HG03469 (cell line): ENCODE results near the gene DNAJC4.

Experiments used
- ATAC-seq: cut with Tn5 transposase; IDR thresholded peaks from one replicate; pipeline ENCODE4 v1.9.1; 2021; ENCODE audit warnings: mild to moderate bottlenecking, moderate library complexity, moderate number of reproducible peaks; ENCODE audit not compliant: unreplicated experiment

DNAJC4 gene

DNA sequence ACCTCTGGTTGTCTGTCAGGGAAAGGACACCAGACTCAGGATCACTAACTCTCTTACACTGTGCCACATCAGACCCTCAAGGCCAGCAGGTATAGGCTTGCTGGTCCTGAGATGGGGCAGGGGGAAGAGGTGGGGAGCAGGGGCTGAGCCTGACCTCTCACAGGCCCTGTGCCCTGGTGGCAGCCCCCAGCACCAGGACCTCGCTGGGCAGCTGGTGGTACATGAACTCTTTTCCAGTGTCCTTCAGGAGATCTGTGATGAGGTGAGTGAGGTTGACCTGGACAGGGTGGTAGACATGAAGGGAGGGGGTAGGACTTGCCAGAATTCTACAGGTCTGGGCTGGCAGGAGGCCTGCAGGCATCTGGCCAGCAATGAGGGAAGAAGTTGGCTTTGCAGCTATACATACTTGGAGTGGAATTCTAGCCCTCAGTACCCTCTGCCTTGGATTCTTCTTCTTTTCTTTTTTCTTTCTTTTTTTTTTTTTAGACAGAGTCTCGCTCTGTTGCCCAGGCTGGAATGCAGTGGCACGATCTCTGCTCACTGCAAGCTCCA is 2.9 kb upstream of the DNAJC4 start:
- no peak for ATAC-seq

DNA sequence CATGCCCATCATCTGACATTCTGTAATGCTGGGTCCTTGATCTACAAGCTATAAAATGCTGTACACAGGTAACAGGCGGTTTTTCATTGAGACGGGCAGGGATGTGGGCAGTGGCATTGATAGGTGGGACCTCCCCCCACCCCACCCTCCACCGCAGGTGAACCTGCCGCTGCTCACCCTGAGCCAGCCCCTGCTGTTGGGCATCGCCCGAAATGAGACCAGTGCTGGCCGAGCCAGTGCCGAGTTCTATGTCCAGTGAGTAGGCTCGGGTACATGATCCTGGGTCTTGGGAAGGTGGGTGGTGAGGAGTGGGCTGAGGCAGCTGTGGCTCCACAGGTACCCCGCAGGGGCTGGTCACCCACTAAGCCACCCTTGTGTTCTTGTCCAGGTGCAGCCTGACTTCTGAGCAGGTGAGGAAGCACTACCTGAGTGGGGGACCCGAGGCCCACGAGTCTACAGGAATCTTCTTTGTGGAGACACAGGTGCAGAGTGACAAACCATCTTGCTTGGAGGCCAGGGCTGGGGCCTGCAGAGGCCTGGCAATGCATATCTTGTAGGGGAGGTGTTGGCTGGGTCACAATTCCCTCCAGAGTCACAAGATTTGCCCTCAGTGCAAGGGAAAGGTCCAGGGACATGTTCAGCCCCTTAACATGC is 1.1 kb upstream of the DNAJC4 start:
- ATAC-seq = no peak

DNA sequence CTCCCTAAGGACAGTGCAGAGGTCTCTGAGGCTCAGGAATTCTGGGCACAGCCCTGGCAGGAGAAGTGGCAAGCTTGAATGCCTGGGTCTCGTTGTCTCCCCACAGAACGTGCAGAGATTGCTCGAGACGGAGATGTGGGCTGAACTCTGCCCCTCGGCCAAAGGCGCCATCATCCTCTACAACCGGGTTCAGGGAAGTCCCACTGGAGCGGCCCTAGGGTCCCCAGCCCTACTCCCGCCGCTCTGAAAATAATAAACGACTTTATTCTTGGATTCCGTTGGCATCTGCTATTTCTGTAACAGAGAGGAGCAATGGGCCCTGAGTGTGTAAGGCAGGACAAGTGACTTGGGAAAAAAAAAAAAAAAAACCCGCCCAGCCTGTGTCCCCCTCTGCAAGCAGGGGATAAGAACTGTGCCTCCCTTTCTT is 591 bp upstream of the DNAJC4 start:
- ATAC-seq = no peak

DNA sequence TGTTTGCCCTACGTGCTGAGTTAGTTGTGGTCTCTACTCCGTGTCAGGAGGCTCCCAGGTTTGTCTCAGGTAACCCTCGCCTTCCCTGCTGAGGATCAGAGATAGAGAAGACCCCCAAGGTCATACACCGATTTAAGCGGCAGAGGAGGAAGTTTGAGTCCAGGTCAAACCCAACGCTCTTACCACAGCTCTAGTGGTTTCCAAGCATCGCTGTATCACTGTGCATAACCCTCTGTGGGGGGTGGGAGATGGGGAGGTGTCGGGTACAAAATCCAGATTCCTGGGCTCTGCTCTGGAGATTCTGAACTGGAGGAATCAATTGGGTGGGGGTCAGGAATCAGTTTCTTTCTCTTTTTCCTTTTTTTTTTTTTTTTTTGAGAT is 627 bp downstream of the DNAJC4 start:
- no peak for ATAC-seq

DNA sequence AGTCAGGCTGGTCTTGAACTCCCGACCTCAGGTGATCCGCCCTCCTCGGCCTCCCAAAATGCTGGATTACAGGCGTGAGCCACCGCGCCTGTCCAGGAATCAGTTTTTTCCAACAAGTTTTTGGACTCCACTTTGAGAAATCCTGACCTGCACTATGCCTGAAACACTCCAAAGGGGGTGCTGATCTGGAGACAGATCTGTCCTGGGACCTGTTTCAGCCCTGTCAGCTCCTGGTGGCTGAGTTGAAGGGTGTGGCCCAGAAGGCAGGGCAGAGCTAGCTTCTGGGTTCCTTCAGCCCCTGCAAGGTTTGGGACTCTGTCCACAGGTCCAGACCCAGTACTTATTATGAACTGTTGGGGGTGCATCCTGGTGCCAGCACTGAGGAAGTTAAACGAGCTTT is 1.2 kb downstream of the DNAJC4 start:
- ATAC-seq = no peak

DNA sequence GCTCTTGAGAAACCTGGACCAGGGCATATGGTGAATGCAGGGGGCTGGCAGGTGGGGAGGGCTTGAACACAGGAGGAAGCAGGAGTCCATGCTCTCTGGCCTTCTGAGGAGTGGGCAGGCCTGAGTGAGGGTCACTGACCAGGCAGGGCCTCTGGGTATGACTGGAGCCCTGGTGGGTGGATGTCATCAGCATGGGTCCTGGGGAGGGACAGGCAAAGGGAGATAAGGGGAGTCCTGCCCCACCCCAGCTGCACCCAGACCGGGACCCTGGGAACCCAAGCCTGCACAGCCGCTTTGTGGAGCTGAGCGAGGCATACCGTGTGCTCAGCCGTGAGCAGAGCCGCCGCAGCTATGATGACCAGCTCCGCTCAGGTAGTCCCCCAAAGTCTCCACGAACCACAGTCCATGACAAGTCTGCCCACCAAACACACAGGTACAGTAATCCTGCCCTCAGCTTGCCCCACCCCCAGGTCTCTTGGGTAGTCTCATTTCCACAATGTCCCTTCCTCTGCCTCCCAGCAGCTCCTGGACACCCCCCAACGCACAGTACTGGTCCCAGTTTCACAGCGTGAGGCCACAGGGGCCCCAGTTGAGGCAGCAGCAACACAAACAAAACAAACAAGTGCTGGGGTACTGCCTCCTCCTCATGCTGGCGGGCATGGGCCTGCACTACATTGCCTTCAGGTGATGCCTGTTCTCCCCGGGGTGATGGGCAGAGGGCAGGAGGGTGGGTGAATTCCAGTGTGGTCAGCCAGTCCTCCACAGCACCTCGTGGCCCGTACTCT is 2.0 kb downstream of the DNAJC4 start:
- ATAC-seq = no peak

DNA sequence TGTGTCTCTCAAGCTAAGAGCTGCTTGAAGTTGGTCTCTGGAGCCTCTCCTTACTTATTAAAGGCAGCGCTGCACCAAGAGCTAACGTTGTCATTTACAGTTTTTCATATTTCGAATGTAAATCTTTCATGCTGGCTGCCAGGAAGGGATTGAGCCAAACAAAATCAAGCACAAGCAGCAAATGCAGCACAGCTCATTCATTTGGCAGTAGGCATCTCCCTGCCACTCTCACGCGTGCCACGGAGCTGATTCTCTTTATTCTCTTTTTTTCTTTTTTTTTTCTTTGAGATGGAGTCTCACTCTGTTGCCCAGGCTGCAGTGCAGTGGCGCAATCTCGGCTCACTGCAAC is 2.6 kb downstream of the DNAJC4 start:
- ATAC-seq = no peak

DNA sequence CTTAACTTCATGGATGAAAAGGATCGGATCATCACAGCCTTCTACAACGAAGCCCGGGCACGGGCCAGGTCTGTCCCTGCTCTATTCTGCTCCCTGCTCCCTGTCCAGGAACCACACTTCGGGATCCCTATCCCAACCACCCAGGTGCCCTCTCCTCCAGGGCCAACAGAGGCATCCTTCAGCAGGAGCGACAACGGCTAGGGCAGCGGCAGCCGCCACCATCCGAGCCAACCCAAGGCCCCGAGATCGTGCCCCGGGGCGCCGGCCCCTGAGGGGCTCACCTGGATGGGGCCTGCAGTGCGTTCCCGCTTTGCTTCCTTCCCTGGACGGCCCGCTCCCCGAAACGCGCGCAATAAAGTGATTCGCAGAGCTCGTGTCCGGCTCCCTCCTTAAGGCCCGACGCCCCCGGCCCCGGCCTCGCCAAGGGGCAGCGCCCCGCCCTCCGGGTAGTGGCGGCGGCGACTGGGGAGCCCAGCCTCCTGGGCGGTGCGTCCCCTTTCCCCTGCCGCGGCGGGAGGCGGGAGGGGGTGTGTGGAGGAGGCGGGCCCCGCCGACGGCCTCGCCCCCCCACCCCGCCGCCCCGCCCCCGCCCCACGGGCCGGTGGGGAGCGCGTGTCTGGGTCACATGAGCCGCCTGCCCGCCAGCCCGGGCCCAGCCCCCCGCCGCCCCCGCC is 3.7 kb downstream of the DNAJC4 start, which contains the start of gene VEGFB:
Gene VEGFB, plus strand, starts transcription at position 672 of the 674 bp plus-strand sequence. CDS start 250 bp downstream, outside the sequence.
- ATAC-seq = no peak

DNA sequence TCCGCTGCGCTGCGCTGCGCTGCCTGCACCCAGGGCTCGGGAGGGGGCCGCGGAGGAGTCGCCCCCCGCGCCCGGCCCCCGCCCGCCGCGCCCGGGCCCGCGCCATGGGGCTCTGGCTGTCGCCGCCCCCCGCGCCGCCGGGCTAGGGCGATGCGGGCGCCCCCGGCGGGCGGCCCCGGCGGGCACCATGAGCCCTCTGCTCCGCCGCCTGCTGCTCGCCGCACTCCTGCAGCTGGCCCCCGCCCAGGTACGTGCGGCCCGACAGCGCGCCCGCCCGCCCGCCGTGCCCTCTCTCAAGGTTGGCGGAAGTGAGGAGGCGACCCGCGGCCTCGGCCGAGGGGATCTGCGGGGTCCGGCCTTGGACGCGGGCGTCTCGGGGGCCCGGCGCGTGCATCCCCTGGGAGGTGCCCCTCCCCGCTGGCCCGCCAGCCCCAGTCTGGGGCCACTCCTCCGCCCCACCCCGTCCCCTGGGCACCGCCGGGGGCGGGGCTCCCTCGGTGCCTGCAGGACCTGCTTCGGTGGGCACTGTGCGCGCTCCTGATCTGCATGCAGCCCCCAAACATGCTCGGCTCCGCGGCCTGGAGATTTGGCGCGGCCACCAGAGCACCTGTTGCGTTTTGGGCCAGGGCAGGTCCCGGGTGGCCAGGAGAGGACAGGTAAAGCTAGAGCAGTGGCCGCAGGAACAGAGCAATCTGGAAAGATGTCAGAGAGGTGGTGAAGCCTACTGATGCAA is 4.5 kb downstream of the DNAJC4 start:
- ATAC-seq = no peak

DNA sequence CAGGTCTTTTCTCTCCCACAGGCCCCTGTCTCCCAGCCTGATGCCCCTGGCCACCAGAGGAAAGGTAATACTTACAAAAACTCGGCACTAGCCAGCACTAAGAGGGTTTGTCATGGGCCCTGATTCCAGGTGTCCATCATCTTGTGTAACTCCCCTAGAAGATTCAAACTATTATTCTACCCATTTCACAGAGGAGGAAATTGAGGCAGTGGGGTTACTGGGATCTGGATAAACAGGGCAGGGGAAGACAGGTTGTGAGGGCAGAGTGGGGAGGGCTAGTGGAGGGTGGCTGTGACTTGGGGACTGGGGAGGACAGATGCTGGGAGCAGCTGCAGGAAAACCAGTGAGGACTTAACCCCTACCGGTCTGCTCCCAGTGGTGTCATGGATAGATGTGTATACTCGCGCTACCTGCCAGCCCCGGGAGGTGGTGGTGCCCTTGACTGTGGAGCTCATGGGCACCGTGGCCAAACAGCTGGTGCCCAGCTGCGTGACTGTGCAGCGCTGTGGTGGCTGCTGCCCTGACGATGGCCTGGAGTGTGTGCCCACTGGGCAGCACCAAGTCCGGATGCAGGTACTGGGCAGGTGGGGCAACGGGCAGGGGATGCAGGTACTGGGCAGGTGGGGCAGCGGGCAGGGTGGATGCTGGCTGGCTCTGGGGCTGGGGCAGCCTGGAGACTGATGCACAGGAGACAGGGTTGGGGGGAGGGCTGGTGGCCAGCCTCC is 5.3 kb downstream of the DNAJC4 start:
- no peak for ATAC-seq

DNA sequence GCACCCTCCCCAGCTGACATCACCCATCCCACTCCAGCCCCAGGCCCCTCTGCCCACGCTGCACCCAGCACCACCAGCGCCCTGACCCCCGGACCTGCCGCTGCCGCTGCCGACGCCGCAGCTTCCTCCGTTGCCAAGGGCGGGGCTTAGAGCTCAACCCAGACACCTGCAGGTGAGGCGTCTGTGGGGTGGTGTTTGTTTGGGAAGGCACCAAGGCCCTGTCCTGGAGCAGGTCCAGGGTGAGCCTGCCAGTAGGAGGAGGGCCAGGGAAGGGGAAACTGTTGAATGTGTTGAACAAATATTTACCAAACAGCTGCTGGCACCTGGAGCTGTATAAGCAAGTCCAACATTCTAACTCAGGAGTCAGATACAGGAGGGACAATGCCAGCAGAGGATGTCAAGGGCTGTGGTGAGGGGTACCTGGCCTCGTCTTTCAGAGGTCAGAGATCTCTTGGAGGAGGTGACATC is 7.2 kb downstream of the DNAJC4 start:
- no peak for ATAC-seq

DNA sequence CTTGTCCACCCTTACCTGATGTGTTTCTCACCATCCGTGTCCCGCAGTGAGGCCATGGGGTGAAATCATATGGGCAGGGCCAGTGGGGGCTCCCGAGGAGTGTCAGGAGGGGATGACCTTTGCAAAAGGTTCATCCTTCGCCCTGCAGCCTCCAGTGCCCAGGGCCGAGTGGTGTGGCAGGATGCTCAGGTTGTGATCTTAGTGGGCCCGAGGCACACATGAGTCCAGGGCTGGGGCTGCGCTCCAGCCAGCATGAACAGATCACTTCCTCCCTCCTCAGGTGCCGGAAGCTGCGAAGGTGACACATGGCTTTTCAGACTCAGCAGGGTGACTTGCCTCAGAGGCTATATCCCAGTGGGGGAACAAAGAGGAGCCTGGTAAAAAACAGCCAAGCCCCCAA is 7.7 kb downstream of the DNAJC4 start:
- ATAC-seq = no peak

DNA sequence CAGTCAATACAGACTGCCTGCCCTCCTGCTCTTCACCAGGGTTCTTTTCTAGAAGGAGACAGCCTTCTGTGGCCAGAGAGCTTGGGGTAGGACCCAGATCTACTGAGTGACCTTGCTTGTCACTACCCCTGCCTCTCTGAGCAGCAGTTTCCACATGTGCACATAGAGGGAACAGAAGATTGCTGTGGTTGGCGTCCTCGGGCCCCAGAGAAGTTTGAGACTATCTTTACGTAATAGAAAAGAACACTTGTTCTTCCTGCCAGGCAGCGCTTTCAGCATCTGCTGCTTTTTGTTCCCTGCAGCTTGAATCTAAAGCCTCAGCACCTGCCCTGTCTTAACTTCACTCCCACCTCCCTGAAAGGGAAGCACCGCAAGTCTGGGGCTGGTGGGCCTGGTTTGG is 8.7 kb downstream of the DNAJC4 start:
- no peak for ATAC-seq

DNA sequence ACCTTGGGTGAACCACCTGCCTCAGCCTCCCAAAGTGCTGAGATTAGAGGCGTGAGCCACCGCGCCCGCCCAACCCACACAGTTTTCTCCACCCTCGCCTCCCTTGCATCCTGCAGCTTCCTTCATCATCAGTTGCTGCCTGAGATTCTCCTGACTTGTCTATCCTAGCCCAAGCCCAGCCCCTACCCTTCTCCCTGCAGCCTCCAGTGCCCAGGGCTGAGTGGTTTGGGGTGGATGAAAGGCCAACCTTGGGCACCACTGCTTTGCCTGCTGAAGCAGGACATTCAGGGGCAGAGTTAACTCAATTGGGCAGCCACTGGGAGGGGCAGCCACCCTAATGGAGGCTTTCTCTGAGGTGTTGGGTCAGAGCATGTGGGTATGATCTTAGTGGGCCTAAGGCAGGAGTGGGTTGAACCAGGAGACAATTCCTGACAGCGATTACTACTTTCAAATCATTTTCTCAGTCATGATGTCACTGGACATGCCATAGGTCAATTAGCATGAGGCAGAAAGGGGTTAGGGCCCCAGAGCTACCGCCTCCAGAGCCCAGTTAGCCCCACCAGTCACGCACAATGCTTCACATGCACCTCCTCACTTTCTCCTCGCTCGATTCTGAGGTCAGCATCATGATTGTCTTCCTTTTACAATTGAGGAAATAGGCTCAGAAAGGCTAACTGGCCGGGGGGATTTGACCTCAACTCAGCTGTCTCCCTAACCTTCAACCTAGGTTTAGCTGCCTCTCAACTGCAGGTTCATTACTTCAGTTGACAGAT is 9.5 kb downstream of the DNAJC4 start:
- ATAC-seq = no peak

DNA sequence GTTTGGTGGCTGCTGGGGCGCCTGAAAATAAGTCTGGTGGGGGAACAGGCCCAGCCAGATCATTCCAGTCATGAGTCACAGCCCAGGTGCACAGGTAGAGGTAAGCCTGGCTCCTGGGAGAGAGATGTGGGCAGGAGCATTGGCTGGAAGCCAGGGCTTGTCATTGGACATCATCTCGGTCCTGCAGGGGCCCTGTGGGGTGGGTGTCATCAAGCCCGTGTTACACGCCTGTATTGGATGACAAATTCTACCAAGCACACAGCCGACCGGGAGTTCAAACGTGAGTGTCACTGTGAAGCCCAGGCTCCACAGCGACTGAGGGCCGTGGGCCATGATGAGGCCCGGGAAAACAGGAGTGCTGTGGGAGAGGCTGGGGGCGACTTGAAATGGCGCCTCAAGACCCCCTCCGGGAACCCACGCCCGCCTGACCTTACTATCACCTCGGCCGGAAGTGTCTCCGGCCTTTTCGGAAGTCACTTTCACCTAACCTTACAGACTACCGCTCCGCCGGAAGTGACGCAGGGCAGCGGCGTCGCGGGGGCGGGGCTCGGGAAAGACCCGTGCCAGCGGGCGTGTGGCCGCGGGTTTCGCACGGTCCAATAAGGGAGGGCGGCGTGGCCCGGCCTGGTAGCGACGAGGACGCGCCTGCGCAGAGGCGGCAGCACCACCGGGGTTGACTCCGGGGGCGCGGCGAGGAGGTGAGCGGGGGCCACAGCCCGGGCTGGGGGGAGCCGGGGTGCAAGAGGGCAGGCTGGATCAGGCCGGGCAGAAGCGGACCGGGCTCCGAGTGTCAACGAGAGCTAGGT is 10.3 kb downstream of the DNAJC4 start, which contains the start of gene FKBP2:
Gene FKBP2, plus strand, starts transcription at position 661 of the 806 bp plus-strand sequence. CDS start 1,293 bp downstream, outside the sequence.
- peak; percentile 38 for ATAC-seq

DNA sequence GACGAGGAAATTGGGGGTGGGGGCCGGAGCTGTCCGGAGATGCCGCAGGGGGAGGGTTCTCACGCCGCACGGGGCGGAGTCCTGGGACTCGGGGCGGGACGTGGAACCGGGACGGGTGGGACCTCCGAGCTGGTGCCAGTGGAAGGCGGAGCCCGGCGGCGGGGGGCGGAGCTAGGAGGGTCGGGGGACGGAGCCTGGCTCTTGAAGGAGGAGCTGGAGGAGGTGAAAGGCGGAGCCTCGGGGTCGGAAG is 10.8 kb downstream of the DNAJC4 start:
- ATAC-seq = peak; percentile 41

DNA sequence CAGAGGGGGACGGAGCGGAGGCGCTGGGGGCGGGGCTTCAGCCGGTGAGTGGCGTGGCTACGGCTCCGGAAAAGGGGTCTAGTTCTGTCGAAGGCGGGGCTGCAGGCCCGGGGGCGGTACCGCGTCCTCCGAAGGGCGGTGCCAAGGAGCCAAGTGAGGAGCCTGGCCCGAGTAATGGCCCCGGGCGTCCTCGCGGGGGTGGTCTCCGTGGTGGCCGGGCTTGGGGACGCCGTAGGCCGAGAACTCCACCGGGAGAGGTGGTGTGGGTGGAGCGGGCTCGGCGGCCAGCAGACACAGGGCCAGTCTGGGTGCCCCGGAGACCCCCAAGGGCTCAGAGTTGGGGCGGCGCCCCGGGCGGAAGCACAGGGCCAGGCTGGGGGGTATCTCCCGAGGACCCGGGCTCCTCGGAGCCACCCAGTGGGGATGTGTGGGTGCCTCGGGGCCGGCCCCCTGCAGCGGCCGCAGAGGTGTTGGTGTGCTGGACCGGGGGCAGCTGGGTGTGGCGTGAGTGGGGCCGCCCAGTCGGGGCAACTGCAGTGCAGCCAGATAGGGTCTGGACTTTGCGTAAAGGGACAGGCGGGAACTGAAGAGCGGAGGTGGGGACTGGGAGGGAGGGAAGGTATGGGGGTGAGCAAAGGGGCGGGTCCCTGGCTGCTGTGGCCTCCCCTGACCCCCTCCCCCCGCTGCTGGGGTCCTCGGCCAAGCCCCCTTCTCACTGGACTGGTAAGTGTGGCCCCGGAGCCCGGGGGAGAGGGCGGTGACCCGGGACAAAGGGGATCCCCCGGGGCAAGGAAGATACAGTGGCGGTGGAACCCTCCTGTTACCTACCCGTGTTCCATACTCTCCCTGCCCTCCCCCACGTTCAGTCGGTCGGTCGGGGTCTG is 11.4 kb downstream of the DNAJC4 start:
- peak; percentile 10 for ATAC-seq
